ENCODE data around the gene CYP2A6. TPM values are rescaled to one million over a fixed set of nuclear protein-coding genes. Genes with fewer than 3 reads are reported as not detected.
"Not testable (repeated sequence)": the region's sequence is repeated elsewhere in the genome, so short reads cannot be mapped to it uniquely, and the experiment has no call there.

The CYP2A6 gene
- total RNA-seq: 1 to 10 TPM in 4 of 7 donors, under 1 TPM in 3; 0.25 to 2.7 (median 1.2) TPM
- 1 to 10 TPM; 1.2 to 3.4 TPM for polyA plus RNA-seq
- long read RNA-seq, donor 1, partial matches to known transcripts: 6 of 7 reads
- long read RNA-seq, donor 1, other reads (novel, unspliced or antisense): 1 of 7 reads
- long read RNA-seq, donor 2: 0 reads
- long read RNA-seq, donor 3, partial matches to known transcripts: 1 of 1 reads
- long read RNA-seq, donor 3, other reads (novel, unspliced or antisense): 0 of 1 reads

- H3K27me3 ChIP-seq; H3K4me3 ChIP-seq; intact Hi-C loops (cut with DNase I); H3K4me1 ChIP-seq (ENCODE audit: insufficient read depth); H3K27ac ChIP-seq; DNase-seq; H3K36me3 ChIP-seq; H3K9me3 ChIP-seq: not testable (repeated sequence)
- 85 to 95% (median 92%) methylated on average over 3 of the region's 3 CpGs for WGBS, 3 donors
These were observed at the start of gene CYP2A6 for GRCh38 chr19:40850277-40850676. CYP2A6 (minus strand) TSS chr19:40850447; CDS start chr19:40850426, 21 bp downstream.

DNA sequence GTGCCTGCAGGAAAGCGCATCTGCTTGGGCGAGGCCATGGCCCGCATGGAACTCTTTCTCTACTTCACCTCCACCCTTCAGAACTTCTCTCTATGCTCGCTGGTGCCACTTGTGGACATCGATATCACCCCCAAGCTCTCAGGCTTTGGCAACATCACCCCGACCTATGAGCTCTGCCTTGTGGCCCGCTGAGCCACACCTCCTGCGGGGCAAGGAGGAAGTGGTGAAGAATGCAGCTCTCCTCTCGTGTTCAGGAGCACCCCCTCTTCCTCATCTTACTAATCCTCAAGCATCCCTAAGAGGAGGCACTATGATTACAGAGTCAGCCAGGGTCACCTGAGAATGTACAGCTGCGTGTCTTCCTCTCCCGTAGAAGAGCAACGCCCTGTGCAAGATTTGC is 49.7 kb upstream of the CYP2A6 start:
- WGBS, 3 donors: 84 to 91% (median 87%) methylated on average over 12 of the region's 12 CpGs
- H3K4me1 ChIP-seq (ENCODE audit: insufficient read depth): not testable (repeated sequence)

DNA sequence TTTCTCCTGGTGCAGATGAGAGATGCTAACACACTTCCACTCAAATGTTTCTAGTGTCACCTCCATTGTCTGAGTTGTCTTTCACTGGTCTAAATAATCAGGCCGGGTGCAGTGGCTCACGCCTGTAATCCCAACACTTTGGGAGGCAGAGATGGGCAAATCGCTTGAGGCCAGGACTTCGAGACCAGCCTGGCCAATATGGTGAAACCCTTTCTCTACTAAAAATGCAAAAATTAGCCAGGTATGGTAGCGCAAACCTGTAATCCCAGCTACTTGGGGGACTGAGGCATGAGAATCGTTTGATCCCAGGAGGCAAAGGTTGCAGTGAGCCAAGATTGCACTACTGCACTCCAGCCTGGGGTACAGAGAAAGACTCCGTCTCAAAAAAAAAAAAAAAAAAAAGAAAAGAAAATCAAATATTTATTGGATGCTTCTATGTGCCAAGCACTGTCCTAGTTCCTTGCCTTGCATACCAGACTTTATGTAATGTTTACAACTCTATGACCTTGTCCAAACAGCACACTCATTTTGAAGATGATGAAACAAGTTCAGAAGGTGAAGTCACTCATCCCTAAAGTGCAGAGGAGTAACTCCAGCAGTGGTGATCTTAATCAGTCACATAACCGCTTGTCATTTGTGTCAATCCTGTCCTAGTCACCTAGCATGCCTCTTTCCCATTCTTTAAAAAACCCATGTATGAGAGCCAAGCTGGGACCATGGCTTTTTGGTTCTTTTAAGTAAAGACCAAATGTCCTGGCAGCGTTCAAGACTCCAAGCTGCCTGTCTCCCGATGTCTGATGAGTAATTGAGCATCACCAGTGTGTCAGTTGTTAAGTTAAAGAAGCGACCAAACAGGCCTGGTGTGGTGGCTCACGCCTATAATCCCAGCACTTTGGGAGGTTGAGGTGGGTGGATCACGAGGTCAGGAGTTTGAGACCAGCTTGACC is 46.9 kb upstream of the CYP2A6 start:
- not testable (repeated sequence) for H3K9me3 ChIP-seq; DNase-seq; H3K4me3 ChIP-seq; H3K27me3 ChIP-seq; H3K4me1 ChIP-seq (ENCODE audit: insufficient read depth); H3K27ac ChIP-seq; H3K36me3 ChIP-seq
- 85 to 89% (median 88%) methylated on average over 13 of the region's 13 CpGs for WGBS, 3 donors
- intact Hi-C loops (cut with DNase I): loop anchor here in 1 of 4 donors (10.0 kb wide), 1 partner anchor 1862 kb away; the partner anchor contains the start of gene FBXO27

More for the DNA sequence above, 49.7 kb upstream of the CYP2A6 start:
- not testable (repeated sequence) for H3K27me3 ChIP-seq, H3K9me3 ChIP-seq, H3K4me3 ChIP-seq, H3K27ac ChIP-seq, H3K36me3 ChIP-seq, DNase-seq
- intact Hi-C loops (cut with DNase I): loop anchor here in 1 of 4 donors (10.0 kb wide), 1 partner anchor 1865 kb away; the partner anchor contains the start of gene FBXO27

GRCh38 chr19:40896418-40896796 is 46.2 kb upstream of the CYP2A6 start:
- intact Hi-C loops (cut with DNase I): loop anchor here in 1 of 4 donors (10.0 kb wide), 1 partner anchor 1862 kb away; the partner anchor contains the start of gene FBXO27
- 94 to 95% (median 95%) methylated on average over 5 of the region's 5 CpGs for WGBS, 3 donors
- no peak for TF ChIP-seq EP300 (IDR thresholded peaks at IDR 0.05)
- TF ChIP-seq POLR2A (IDR thresholded peaks at IDR 0.05): no peak
- TF ChIP-seq, protein P1, sequence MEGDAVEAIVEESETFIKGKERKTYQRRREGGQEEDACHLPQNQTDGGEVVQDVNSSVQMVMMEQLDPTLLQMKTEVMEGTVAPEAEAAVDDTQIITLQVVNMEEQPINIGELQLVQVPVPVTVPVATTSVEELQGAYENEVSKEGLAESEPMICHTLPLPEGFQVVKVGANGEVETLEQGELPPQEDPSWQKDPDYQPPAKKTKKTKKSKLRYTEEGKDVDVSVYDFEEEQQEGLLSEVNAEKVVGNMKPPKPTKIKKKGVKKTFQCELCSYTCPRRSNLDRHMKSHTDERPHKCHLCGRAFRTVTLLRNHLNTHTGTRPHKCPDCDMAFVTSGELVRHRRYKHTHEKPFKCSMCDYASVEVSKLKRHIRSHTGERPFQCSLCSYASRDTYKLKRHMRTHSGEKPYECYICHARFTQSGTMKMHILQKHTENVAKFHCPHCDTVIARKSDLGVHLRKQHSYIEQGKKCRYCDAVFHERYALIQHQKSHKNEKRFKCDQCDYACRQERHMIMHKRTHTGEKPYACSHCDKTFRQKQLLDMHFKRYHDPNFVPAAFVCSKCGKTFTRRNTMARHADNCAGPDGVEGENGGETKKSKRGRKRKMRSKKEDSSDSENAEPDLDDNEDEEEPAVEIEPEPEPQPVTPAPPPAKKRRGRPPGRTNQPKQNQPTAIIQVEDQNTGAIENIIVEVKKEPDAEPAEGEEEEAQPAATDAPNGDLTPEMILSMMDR (IDR thresholded peaks at IDR 0.05): no peak
- H3K36me3 ChIP-seq: no peaks in the 10 kb centered on the region
- H3K27ac ChIP-seq: no peak overlapping the region
- no peak for DNase-seq
- H3K9me3 ChIP-seq: no peaks in the 10 kb centered on the region
- H3K27me3 ChIP-seq: no peaks in the 10 kb centered on the region
- H3K4me3 ChIP-seq: no peak overlapping the region
- H3K4me1 ChIP-seq (ENCODE audit: insufficient read depth): no peaks in the 10 kb centered on the region

DNA sequence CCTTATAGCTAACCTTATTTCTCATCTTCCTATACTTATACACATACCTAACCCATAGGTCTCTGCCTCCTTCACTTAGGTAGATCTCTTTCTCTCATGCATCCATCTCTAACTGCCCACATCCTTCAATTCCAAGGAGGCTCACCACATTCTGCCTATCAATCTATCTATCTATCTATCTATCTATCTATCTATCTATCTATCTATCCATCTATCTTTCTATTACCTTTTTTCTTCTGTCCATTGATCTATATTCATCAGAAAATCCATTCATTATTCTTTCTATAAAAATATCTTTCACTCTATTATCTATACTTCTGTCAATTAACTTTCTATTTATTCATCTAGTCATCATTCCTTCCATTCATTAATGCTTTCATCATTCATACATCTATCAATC is 42.9 kb upstream of the CYP2A6 start:
- Histone ChIP-seq H3K36me3 (no peaks in the 10 kb centered on the region), H3K4me1 (ENCODE audit: insufficient read depth) (no peaks in the 10 kb centered on the region), H3K4me3 (no peak overlapping the region), H3K9me3 (no peaks in the 10 kb centered on the region), H3K27ac (no peak overlapping the region), H3K27me3 (no peaks in the 10 kb centered on the region)
- TF ChIP-seq POLR2A (IDR thresholded peaks at IDR 0.05) (no peak), EP300 (IDR thresholded peaks at IDR 0.05) (no peak)
- TF ChIP-seq, protein P1 (IDR thresholded peaks at IDR 0.05): no peak
- intact Hi-C loops (cut with DNase I): loop anchor here in 1 of 4 donors (10.0 kb wide), 1 partner anchor 1858 kb away; the partner anchor contains the start of gene FBXO27
- DNase-seq: no peak
